Neural cell (in vitro differentiated cells): ENCODE measurements around the gene ERMAP.

Experiments
- EZH2 ChIP-seq: fragments of 200-600, 300-800 bp; shearing (Covaris generic), sonication (generic); IDR thresholded peaks from 2 replicates; pipeline ENCODE4 v1.6.1; 2014; ENCODE audit warnings: antibody characterized with exemption, low read length, borderline replicate concordance, mild to moderate bottlenecking; ENCODE audit not compliant: insufficient read depth, poor library complexity, severe bottlenecking
- TAF1 ChIP-seq: IDR thresholded peaks from 2 replicates; pipeline ENCODE4 v1.6.1; 2012; ENCODE audit warnings: low read depth
- TF ChIP-seq, protein P1 (sequence below): fragments of 450-650 bp; IDR thresholded peaks from 2 replicates; pipeline ENCODE4 v1.5.1; 2014; ENCODE audit warnings: antibody characterized with exemption, mild to moderate bottlenecking, moderate library complexity; ENCODE audit not compliant: poor library complexity, severe bottlenecking

GRCh38 chr1:42847721-42848460, 31.0 kb downstream of the ERMAP start:
- TF ChIP-seq EZH2 (no peak), TAF1 (no peak)
- TF ChIP-seq, protein P1, sequence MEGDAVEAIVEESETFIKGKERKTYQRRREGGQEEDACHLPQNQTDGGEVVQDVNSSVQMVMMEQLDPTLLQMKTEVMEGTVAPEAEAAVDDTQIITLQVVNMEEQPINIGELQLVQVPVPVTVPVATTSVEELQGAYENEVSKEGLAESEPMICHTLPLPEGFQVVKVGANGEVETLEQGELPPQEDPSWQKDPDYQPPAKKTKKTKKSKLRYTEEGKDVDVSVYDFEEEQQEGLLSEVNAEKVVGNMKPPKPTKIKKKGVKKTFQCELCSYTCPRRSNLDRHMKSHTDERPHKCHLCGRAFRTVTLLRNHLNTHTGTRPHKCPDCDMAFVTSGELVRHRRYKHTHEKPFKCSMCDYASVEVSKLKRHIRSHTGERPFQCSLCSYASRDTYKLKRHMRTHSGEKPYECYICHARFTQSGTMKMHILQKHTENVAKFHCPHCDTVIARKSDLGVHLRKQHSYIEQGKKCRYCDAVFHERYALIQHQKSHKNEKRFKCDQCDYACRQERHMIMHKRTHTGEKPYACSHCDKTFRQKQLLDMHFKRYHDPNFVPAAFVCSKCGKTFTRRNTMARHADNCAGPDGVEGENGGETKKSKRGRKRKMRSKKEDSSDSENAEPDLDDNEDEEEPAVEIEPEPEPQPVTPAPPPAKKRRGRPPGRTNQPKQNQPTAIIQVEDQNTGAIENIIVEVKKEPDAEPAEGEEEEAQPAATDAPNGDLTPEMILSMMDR, result no peak
